Activated CD8-positive, alpha-beta T cell treated with anti-CD3 and anti-CD28 coated beads for 36 hours (primary cell): ENCODE data around the gene HIBADH. TPM values are rescaled to one million over a fixed set of nuclear protein-coding genes. Genes with fewer than 3 reads are reported as not detected.
"Not testable (repeated sequence)": the region's sequence is repeated elsewhere in the genome, so short reads cannot be mapped to it uniquely, and the experiment has no call there.

Experiments used
- ATAC-seq: fragments of 200-7000 bp; cut with Tn5 transposase; one replicate; pipeline ENCODE4 v1.10.0; 2021; ENCODE audit warnings: mild to moderate bottlenecking, moderate library complexity
- CTCF ChIA-PET: fragments of 350-600 bp; sonication (Branson Sonifier 250); formaldehyde crosslinking; loops from one replicate; lab custom pipeline; 2021; ENCODE audit warnings: antibody characterized with exemption; lab: Charles Lee
- POLR2A ChIA-PET: fragments of 350-600 bp; sonication (Branson Sonifier 250); formaldehyde crosslinking; loops from one replicate; lab custom pipeline; 2021; ENCODE audit warnings: antibody characterized with exemption; lab: Charles Lee
- DNase-seq: peaks from one replicate; pipeline ENCODE4 v3.0.0-alpha.2; 2020
- H3K27ac Mint-ChIP-seq: one replicate; pipeline ENCODE4 v1.8.0; 2021; ENCODE audit warnings: mild to moderate bottlenecking, mixed read lengths
- H3K27me3 Mint-ChIP-seq: one replicate; pipeline ENCODE4 v1.8.0; 2021; ENCODE audit warnings: mixed read lengths
- H3K36me3 Mint-ChIP-seq: one replicate; pipeline ENCODE4 v1.8.0; 2021; ENCODE audit warnings: low read depth, mixed read lengths
- H3K4me1 Mint-ChIP-seq: one replicate; pipeline ENCODE4 v1.8.0; 2021; ENCODE audit warnings: low read depth, mixed read lengths
- H3K4me3 Mint-ChIP-seq: one replicate; pipeline ENCODE4 v1.8.0; 2021; ENCODE audit warnings: mild to moderate bottlenecking, moderate library complexity, mixed read lengths
- H3K9me3 Mint-ChIP-seq: one replicate; pipeline ENCODE4 v1.8.0; 2021; ENCODE audit warnings: mixed read lengths
- intact Hi-C: fragments of 100-400 bp; cut with micrococcal nuclease; formaldehyde crosslinking; loops from one replicate; pipeline ENCODE4 v1.10.0; 2022
- total RNA-seq, 2 experiments: library from RNA; stranded (reverse); gene quantifications; one replicate each; pipeline ENCODE4 v1.2.3, GENCODE V29; 2021
- TF ChIP-seq, protein P1 (sequence below): fragments of 200-600 bp; IDR thresholded peaks from one replicate; pipeline ENCODE4 v1.8.0; 2022; ENCODE audit warnings: antibody characterized with exemption, mild to moderate bottlenecking

The HIBADH gene
- total RNA-seq, 2 experiments from 2014 or later: 20.7 to 20.9 TPM

DNA sequence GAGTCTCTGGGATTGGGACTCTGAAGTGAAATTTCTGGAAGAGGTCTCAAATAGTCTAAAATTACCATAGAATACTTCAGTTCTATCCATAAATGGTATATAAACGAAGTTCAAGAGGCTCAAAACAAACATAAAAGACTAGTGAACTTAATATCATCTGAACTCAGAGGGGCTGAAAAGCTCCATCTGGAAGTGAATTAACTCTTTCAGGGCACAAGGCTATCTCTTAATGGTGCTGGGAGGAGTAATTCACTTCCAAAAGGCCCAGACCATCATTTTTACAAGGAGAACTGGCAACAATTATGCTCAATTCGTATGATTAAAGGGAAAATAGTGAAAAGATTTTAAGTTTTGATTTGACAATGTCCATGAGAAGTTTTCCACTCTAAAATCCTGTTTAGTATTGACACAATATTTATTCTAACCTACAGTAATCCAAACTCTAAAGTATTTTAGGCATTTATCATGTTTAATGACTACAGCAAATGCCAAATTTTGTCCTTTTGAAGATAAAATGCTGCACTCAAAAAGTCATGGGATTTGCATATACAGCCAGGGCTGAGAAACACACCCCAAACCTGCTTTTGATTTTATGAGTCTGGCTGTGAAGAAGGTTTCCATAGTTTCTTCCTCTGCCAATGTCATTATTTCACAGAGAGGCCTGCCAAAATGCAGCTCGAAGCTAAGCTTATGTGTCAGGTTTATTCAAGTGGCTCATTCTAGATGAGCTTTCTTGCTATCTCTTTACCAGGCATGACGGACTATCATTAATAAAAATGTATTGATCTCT, 143.9 kb downstream of the HIBADH start:
- POLR2A ChIA-PET: no interaction called here
- peaks cover 6% of the 10 kb centered on the region for H3K36me3 Mint-ChIP-seq

DNA sequence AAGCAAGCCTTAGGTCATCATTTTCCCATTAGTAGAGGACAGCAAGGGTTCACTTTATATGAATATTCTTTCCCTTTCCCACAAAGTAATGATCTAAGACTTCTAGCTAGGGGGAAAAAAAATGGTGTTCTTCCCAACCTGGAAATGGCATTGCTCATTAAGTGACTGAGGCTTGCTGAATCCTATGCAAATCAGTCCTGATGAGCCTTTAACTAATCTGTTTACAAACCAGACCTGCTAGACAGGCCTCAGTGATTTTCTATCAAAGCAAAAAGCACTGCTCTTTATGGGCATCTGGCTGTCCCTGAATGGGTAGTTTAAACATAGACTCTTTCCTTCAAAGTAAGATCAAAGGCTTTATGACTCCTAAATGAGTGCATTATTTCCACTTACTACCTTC, 146.3 kb downstream of the HIBADH start:
- H3K27ac Mint-ChIP-seq: no peak overlapping the region
- ATAC-seq: no peak
- POLR2A ChIA-PET: no interaction called here
- no peaks in the 10 kb centered on the region for H3K27me3 Mint-ChIP-seq
- CTCF ChIA-PET: no interaction called here
- intact Hi-C loops: no loop called here
- no peaks in the 10 kb centered on the region for H3K4me1 Mint-ChIP-seq
- TF ChIP-seq, protein P1, sequence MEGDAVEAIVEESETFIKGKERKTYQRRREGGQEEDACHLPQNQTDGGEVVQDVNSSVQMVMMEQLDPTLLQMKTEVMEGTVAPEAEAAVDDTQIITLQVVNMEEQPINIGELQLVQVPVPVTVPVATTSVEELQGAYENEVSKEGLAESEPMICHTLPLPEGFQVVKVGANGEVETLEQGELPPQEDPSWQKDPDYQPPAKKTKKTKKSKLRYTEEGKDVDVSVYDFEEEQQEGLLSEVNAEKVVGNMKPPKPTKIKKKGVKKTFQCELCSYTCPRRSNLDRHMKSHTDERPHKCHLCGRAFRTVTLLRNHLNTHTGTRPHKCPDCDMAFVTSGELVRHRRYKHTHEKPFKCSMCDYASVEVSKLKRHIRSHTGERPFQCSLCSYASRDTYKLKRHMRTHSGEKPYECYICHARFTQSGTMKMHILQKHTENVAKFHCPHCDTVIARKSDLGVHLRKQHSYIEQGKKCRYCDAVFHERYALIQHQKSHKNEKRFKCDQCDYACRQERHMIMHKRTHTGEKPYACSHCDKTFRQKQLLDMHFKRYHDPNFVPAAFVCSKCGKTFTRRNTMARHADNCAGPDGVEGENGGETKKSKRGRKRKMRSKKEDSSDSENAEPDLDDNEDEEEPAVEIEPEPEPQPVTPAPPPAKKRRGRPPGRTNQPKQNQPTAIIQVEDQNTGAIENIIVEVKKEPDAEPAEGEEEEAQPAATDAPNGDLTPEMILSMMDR: no peak
- no peak overlapping the region for H3K4me3 Mint-ChIP-seq
- no peak for DNase-seq
- no peaks in the 10 kb centered on the region for H3K9me3 Mint-ChIP-seq
- H3K36me3 Mint-ChIP-seq: no peaks in the 10 kb centered on the region

More for the DNA sequence above, 143.9 kb downstream of the HIBADH start:
- H3K4me3 Mint-ChIP-seq: no peak overlapping the region
- DNase-seq (no peak), ATAC-seq (no peak)
- no peaks in the 10 kb centered on the region for H3K9me3 Mint-ChIP-seq
- H3K27ac Mint-ChIP-seq: no peak overlapping the region
- TF ChIP-seq, protein P1: no peak
- intact Hi-C loops: no loop called here
- CTCF ChIA-PET: no interaction called here
- H3K27me3 Mint-ChIP-seq: no peaks in the 10 kb centered on the region
- no peaks in the 10 kb centered on the region for H3K4me1 Mint-ChIP-seq

DNA sequence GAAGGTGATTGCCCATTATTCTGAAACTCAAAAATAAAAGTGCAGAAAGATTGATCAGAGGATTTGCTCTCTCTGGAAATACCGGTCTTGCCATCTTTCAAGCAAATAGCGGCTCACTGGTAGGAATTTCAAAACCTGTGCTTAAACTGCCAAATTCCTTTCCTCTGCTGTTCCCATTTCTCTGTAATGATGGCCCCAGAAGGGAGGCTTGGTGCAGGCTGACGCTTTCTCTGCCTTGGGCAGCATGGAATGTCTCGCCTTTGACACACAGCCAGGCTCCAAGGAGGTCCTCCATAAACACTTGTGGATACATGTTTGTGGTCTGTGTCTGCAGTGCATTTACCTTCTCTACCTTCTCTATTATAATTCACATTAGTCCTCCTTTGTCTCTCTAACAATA, 146.8 kb downstream of the HIBADH start:
- no peaks in the 10 kb centered on the region for H3K9me3 Mint-ChIP-seq
- DNase-seq (no peak), ATAC-seq (no peak)
- ChIA-PET POLR2A (no interaction called here), CTCF (no interaction called here)
- H3K4me1 Mint-ChIP-seq: no peaks in the 10 kb centered on the region
- H3K27me3 Mint-ChIP-seq: no peaks in the 10 kb centered on the region
- intact Hi-C loops: no loop called here
- TF ChIP-seq, protein P1: no peak
- H3K27ac Mint-ChIP-seq: no peak overlapping the region
- H3K36me3 Mint-ChIP-seq: no peaks in the 10 kb centered on the region
- no peak overlapping the region for H3K4me3 Mint-ChIP-seq

DNA sequence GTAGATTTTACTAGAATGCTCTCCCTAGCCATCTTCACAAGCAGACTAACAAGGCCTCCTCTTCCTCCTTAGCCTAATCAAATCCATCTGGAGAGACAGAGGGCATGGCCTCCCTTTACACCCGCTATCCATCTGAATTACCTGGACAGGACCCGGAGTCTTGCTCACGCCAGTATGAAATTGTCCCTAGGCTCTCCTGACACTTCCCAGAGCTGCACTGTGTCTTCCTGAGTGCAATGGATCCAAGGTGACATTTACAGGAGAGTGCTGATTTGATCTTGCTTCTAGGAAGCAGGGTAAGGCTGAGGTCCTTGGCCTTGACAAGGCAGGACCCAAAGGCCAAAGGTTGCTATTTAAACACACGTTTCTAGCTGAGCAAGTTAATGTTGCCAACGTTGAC, 147.8 kb downstream of the HIBADH start:
- CTCF ChIA-PET: no interaction called here
- intact Hi-C loops: no loop called here
- no peaks in the 10 kb centered on the region for H3K27me3 Mint-ChIP-seq

DNA sequence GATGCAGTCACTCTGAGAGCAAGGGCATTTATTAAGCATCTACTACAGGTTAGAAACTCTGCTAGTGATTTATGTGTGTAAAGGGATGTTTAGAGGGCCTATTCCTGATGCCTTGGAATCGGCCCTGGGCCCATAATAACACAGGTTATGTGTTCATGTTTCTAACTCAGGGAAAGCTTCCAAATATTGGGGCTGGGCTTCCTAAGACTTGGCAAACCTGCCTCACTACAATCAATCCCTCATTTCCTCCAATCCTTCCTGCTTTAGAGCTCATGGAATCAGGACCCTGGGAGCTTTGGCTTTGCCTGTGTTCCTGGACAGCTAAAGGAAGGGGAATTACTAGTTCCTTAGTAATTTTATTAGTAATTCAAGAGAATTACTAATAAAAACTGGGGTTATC, 148.8 kb downstream of the HIBADH start:
- ATAC-seq: no peak
- Mint-ChIP-seq H3K27ac (no peak overlapping the region), H3K27me3 (no peaks in the 10 kb centered on the region), H3K9me3 (no peaks in the 10 kb centered on the region), H3K4me3 (no peak overlapping the region), H3K4me1 (no peaks in the 10 kb centered on the region), H3K36me3 (no peaks in the 10 kb centered on the region)
- ChIA-PET POLR2A (interaction anchor here (0.6 kb wide), 1 partner anchor 80 kb away, joined by 4 read pairs; no protein-coding TSS in a partner anchor), CTCF (no interaction called here)
- no peak for DNase-seq
- intact Hi-C loops: no loop called here
- TF ChIP-seq, protein P1: no peak

More for the DNA sequence above, 147.8 kb downstream of the HIBADH start:
- TF ChIP-seq, protein P1: no peak
- ATAC-seq (no peak), DNase-seq (no peak)
- no peaks in the 10 kb centered on the region for H3K36me3 Mint-ChIP-seq
- POLR2A ChIA-PET: no interaction called here
- H3K27ac Mint-ChIP-seq: no peak overlapping the region
- H3K9me3 Mint-ChIP-seq: no peaks in the 10 kb centered on the region
- H3K4me3 Mint-ChIP-seq: no peak overlapping the region
- H3K4me1 Mint-ChIP-seq: no peaks in the 10 kb centered on the region

DNA sequence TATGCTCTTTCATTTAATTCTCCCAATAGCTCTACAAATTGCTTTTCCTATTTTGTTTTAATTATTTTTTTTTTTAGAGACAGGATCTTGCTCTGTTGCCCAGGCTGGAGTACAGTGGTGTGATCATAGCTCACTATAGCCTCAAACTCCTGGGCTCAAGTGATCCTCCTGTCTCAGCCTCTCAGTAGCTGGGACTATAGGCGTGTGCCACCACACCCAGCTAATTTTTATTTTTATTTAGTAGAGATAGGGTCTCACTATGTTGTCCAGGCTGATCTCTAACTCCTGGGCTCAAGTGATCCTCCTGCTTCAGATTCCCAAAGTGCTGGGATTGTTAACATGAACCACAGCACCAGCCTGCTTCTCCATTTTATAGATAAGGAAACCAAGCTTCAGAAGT, 151.3 kb downstream of the HIBADH start:
- H3K4me3 Mint-ChIP-seq, CTCF ChIA-PET, POLR2A ChIA-PET, H3K27me3 Mint-ChIP-seq, H3K36me3 Mint-ChIP-seq, intact Hi-C loops, H3K4me1 Mint-ChIP-seq, H3K9me3 Mint-ChIP-seq, DNase-seq, ATAC-seq, H3K27ac Mint-ChIP-seq: not testable (repeated sequence)
